ENCODE data around the gene APBA1.

Gene APBA1

GRCh38 chr9:69472101-69472620 is 200.0 kb downstream of the APBA1 start:
- no peak for DNase-seq (ENCODE audit: low read depth)

- no peak for DNase-seq (ENCODE audit: low read depth)
Measured at GRCh38 chr9:69471433-69471832, 200.7 kb downstream of the APBA1 start.

- no peak for DNase-seq (ENCODE audit: low read depth)
Measured at GRCh38 chr9:69470186-69470977, 201.8 kb downstream of the APBA1 start.

GRCh38 chr9:69469136-69469535 is 203.0 kb downstream of the APBA1 start:
- DNase-seq (ENCODE audit: low read depth): no peak

- no peak for DNase-seq (ENCODE audit: low read depth)
Measured at GRCh38 chr9:69468380-69468779, 203.8 kb downstream of the APBA1 start.

GRCh38 chr9:69466151-69466550 is 206.0 kb downstream of the APBA1 start:
- DNase-seq (ENCODE audit: low read depth): no peak

GRCh38 chr9:69465473-69465872 is 206.7 kb downstream of the APBA1 start:
- no peak for DNase-seq (ENCODE audit: low read depth)

- no peak for DNase-seq (ENCODE audit: low read depth)
Measured at GRCh38 chr9:69463497-69464068, 208.6 kb downstream of the APBA1 start.

GRCh38 chr9:69462394-69462793 is 209.8 kb downstream of the APBA1 start:
- DNase-seq (ENCODE audit: low read depth): no peak

GRCh38 chr9:69461103-69461887 is 210.9 kb downstream of the APBA1 start:
- no peak for DNase-seq (ENCODE audit: low read depth)

GRCh38 chr9:69460012-69460411 is 212.2 kb downstream of the APBA1 start:
- no peak for DNase-seq (ENCODE audit: low read depth)

GRCh38 chr9:69458176-69458575 is 214.0 kb downstream of the APBA1 start:
- no peak for DNase-seq (ENCODE audit: low read depth)

- DNase-seq (ENCODE audit: low read depth): no peak
Measured at GRCh38 chr9:69456201-69456600, 216.0 kb downstream of the APBA1 start.

GRCh38 chr9:69455311-69455710 is 216.9 kb downstream of the APBA1 start:
- no peak for DNase-seq (ENCODE audit: low read depth)

GRCh38 chr9:69454321-69454720 is 217.8 kb downstream of the APBA1 start:
- no peak for DNase-seq (ENCODE audit: low read depth)

- no peak for DNase-seq (ENCODE audit: low read depth)
Measured at GRCh38 chr9:69453746-69454145, 218.4 kb downstream of the APBA1 start.

- no peak for DNase-seq (ENCODE audit: low read depth)
Measured at GRCh38 chr9:69452110-69452782, 219.9 kb downstream of the APBA1 start.

- DNase-seq (ENCODE audit: low read depth): no peak
Measured at GRCh38 chr9:69446496-69446895, 225.7 kb downstream of the APBA1 start.

GRCh38 chr9:69445251-69445650 is 226.9 kb downstream of the APBA1 start:
- no peak for DNase-seq (ENCODE audit: low read depth)

GRCh38 chr9:69444791-69445190 is 227.4 kb downstream of the APBA1 start:
- DNase-seq (ENCODE audit: low read depth): no peak

GRCh38 chr9:69444021-69444420 is 228.2 kb downstream of the APBA1 start:
- DNase-seq (ENCODE audit: low read depth): no peak

- no peak for DNase-seq (ENCODE audit: low read depth)
Measured at GRCh38 chr9:69443178-69443577, 229.0 kb downstream of the APBA1 start.

Data from activated T-helper 1 cell treated with Interleukin-2 at 50 U/mL for 16 hours (primary cell).